PFSK-1 (cell line): ENCODE results near the gene PABPN1.

Experiments
- FOXP2 ChIP-seq: optimal IDR thresholded peaks from 2 replicates; pipeline ENCODE3; 2011; ENCODE audit warnings: borderline replicate concordance, control low read depth, inconsistent platforms; ENCODE audit not compliant: insufficient read depth; ENCODE audit errors: extremely low read length, extremely low read depth
- POLR2AphosphoS5 ChIP-seq: IDR thresholded peaks from 2 replicates; pipeline ENCODE4 v1.6.1; 2012; ENCODE audit warnings: low read depth, mild to moderate bottlenecking, control low read depth, low read length, moderate library complexity
- SIN3A ChIP-seq: IDR thresholded peaks from 2 replicates; pipeline ENCODE4 v1.6.1; 2012; ENCODE audit warnings: mild to moderate bottlenecking, low read length, moderate library complexity, borderline replicate concordance; ENCODE audit not compliant: insufficient read depth
- TAF1 ChIP-seq: IDR thresholded peaks from 2 replicates; pipeline ENCODE4 v1.6.1; 2012; ENCODE audit warnings: low read length, control low read depth, borderline replicate concordance; ENCODE audit not compliant: insufficient read depth
- TF ChIP-seq, protein P1 (sequence below), 2 experiments: IDR thresholded peaks; 2 replicates each; pipeline versions ENCODE4 v1.6.1 to v1.8.0; 2011 to 2012; ENCODE audit warnings: low read depth in 2 of 2, low read length in 2 of 2, control low read depth in 1 of 2, inconsistent platforms in 1 of 2, mild to moderate bottlenecking in 1 of 2, moderate library complexity in 1 of 2; ENCODE audit not compliant: insufficient read depth in 1 of 2

DNA sequence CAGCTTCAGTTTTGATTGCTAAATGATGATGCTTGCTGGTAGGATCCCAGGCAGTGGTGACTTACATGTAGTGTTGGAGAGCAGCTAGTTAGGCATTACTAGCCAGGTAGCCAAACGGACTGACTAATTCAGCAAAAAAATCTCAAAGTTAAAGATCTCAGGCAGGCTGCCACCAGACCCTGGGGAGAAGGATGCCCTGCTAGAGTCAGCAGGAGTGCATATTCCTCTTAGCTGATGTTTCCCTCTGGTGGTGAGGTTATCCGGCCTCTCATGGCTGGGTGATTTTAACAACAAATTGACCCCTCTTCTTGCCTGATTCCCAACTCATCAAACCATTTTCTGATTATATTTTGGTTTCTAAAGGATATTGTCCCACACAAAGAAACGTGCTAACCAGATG is 40.9 kb downstream of the PABPN1 start:
- TF ChIP-seq, protein P1, sequence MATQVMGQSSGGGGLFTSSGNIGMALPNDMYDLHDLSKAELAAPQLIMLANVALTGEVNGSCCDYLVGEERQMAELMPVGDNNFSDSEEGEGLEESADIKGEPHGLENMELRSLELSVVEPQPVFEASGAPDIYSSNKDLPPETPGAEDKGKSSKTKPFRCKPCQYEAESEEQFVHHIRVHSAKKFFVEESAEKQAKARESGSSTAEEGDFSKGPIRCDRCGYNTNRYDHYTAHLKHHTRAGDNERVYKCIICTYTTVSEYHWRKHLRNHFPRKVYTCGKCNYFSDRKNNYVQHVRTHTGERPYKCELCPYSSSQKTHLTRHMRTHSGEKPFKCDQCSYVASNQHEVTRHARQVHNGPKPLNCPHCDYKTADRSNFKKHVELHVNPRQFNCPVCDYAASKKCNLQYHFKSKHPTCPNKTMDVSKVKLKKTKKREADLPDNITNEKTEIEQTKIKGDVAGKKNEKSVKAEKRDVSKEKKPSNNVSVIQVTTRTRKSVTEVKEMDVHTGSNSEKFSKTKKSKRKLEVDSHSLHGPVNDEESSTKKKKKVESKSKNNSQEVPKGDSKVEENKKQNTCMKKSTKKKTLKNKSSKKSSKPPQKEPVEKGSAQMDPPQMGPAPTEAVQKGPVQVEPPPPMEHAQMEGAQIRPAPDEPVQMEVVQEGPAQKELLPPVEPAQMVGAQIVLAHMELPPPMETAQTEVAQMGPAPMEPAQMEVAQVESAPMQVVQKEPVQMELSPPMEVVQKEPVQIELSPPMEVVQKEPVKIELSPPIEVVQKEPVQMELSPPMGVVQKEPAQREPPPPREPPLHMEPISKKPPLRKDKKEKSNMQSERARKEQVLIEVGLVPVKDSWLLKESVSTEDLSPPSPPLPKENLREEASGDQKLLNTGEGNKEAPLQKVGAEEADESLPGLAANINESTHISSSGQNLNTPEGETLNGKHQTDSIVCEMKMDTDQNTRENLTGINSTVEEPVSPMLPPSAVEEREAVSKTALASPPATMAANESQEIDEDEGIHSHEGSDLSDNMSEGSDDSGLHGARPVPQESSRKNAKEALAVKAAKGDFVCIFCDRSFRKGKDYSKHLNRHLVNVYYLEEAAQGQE (IDR thresholded peaks at IDR 0.05; ENCODE audit: insufficient read depth in 1 of 2, low read depth in 2 of 2, low read length in 2 of 2), result no peak
- TF ChIP-seq SIN3A (no peak), POLR2AphosphoS5 (no peak), TAF1 (no peak), FOXP2 (no peak)
